Nephron progenitor cell (in vitro differentiated cells): ENCODE data around the gene FBXO17.
"Not testable (repeated sequence)": the region's sequence is repeated elsewhere in the genome, so short reads cannot be mapped to it uniquely, and the experiment has no call there.

Experiments used
- DNase-seq: peaks from one replicate; pipeline ENCODE4 v3.0.0; 2021
- H3K27ac Mint-ChIP-seq: 2 replicates; pipeline ENCODE4 v1.8.0; 2021; ENCODE audit warnings: mild to moderate bottlenecking, moderate library complexity, mixed read lengths
- H3K27me3 Mint-ChIP-seq: 2 replicates; pipeline ENCODE4 v1.8.0; 2021; ENCODE audit warnings: mild to moderate bottlenecking, low read depth, mixed read lengths; ENCODE audit not compliant: poor library complexity
- H3K36me3 Mint-ChIP-seq: 2 replicates; pipeline ENCODE4 v1.8.0; 2021; ENCODE audit warnings: low read depth, mixed read lengths
- H3K4me1 Mint-ChIP-seq: 2 replicates; pipeline ENCODE4 v1.8.0; 2021; ENCODE audit warnings: mixed read lengths
- H3K4me3 Mint-ChIP-seq: 2 replicates; pipeline ENCODE4 v1.8.0; 2021; ENCODE audit warnings: mild to moderate bottlenecking, moderate library complexity, mixed read lengths
- H3K9me3 Mint-ChIP-seq: 2 replicates; pipeline ENCODE4 v1.8.0; 2021; ENCODE audit warnings: mild to moderate bottlenecking, moderate library complexity, mixed read lengths
- CTCF ChIP-seq: fragments of 200-600 bp; sonication (generic); IDR thresholded peaks from 2 replicates; pipeline ENCODE4 v1.5.0; 2021; ENCODE audit warnings: antibody characterized with exemption

The FBXO17 gene

GRCh38 chr19:38975861-38976271 is 324 bp upstream of the FBXO17 start:
- H3K36me3 Mint-ChIP-seq: peaks cover 18% of the 10 kb centered on the region
- peaks cover 45% of the 10 kb centered on the region for H3K4me1 Mint-ChIP-seq
- no peak for DNase-seq
- peak overlapping the region; percentile 89 for H3K4me3 Mint-ChIP-seq
- H3K27ac Mint-ChIP-seq: peak overlapping the region; percentile 96
- H3K9me3 Mint-ChIP-seq: peaks cover 10% of the 10 kb centered on the region
- no peak for TF ChIP-seq CTCF
- no peaks in the 10 kb centered on the region for H3K27me3 Mint-ChIP-seq

- peaks cover 45% of the 10 kb centered on the region for H3K4me1 Mint-ChIP-seq
- H3K4me3 Mint-ChIP-seq: peak overlapping the region; percentile 95
- H3K9me3 Mint-ChIP-seq: peaks cover under 1% of the 10 kb centered on the region
- H3K27me3 Mint-ChIP-seq: no peaks in the 10 kb centered on the region
- peak overlapping the region; percentile 69 for H3K27ac Mint-ChIP-seq
- TF ChIP-seq CTCF: no peak
- DNase-seq: no peak
- H3K36me3 Mint-ChIP-seq: peaks cover 20% of the 10 kb centered on the region
Observed at GRCh38 chr19:38974624-38975213, 823 bp downstream of the FBXO17 start.

GRCh38 chr19:38971672-38972071 is 3.9 kb downstream of the FBXO17 start:
- H3K4me1 Mint-ChIP-seq: peaks cover 21% of the 10 kb centered on the region
- no peaks in the 10 kb centered on the region for H3K27me3 Mint-ChIP-seq
- no peak overlapping the region for H3K27ac Mint-ChIP-seq
- no peak for TF ChIP-seq CTCF
- H3K36me3 Mint-ChIP-seq: peaks cover 28% of the 10 kb centered on the region
- H3K4me3 Mint-ChIP-seq: no peak overlapping the region
- no peaks in the 10 kb centered on the region for H3K9me3 Mint-ChIP-seq
- DNase-seq: no peak

- DNase-seq: no peak
- TF ChIP-seq CTCF: no peak
- no peak overlapping the region for H3K4me3 Mint-ChIP-seq
- H3K9me3 Mint-ChIP-seq: no peaks in the 10 kb centered on the region
- H3K4me1 Mint-ChIP-seq: peaks cover 13% of the 10 kb centered on the region
- peaks cover 34% of the 10 kb centered on the region for H3K36me3 Mint-ChIP-seq
- no peaks in the 10 kb centered on the region for H3K27me3 Mint-ChIP-seq
- no peak overlapping the region for H3K27ac Mint-ChIP-seq
Observed at GRCh38 chr19:38970664-38971532, 4.6 kb downstream of the FBXO17 start.

- not testable (repeated sequence) for DNase-seq, H3K9me3 Mint-ChIP-seq, H3K4me1 Mint-ChIP-seq, H3K27me3 Mint-ChIP-seq, H3K4me3 Mint-ChIP-seq, H3K27ac Mint-ChIP-seq
- peaks cover 48% of the 10 kb centered on the region for H3K36me3 Mint-ChIP-seq
Observed at GRCh38 chr19:38966149-38966548, 9.4 kb downstream of the FBXO17 start.

GRCh38 chr19:38964738-38965137 is 10.8 kb downstream of the FBXO17 start:
- H3K4me3 Mint-ChIP-seq: no peak overlapping the region
- H3K9me3 Mint-ChIP-seq: peaks cover 2% of the 10 kb centered on the region
- no peak for TF ChIP-seq CTCF
- peaks cover 46% of the 10 kb centered on the region for H3K36me3 Mint-ChIP-seq
- H3K27me3 Mint-ChIP-seq: no peaks in the 10 kb centered on the region
- H3K27ac Mint-ChIP-seq: peak overlapping the region; percentile 51
- no peak for DNase-seq
- H3K4me1 Mint-ChIP-seq: peaks cover 9% of the 10 kb centered on the region
